ENCODE results near the gene PPIL1.

Gene PPIL1

DNA sequence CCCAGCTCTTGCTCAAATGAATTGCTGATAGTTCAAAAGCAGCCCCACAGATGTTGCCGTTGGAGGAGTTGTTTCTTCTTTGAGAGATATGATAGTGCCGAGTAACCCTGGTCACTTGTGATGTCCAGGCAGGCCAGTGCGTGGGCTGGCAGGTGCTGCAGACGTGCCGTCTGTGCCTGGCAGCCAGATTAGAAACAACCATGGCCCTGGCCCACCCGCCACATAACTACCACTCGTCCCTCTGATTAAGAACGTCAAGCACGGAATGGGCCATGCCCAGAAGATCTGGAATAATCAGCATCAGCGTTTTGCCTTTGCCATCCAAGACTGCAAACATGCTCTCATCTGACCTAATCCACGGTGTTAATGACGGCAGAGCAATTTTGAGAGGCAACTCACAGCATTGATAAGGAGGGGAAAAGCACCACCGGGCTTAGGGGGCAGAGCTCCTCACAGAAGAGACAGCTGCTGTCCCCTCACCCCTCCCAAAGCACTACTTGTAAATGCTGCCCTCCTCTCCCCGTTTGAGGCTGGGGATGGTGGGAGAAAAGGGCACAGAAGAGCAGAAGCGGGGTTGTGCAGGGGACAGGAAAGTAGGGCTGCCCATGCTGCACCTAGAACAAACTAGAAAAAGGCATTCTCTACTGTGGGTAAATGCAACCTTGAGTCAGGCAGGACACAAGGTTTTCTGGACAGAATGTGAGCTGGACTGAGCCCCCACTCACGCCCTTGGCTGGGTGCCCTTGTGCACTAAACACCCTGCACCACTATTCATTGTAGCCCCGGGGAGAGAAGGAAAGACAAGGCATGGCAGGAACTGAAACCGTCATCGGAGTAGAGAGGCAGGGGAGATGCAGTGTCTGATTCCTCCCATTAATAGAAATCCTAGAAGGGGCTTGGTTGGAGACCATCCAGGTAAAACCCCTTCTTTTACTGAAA, 30.1 kb downstream of the PPIL1 start:
- no peak for TF ChIP-seq CTCF (IDR thresholded peaks at IDR 0.05; ENCODE audit: unreplicated experiment in 3 of 3)
- Mint-ChIP-seq H3K9me3 (no peaks in the 10 kb centered on the region), H3K36me3 (ENCODE audit: low read depth) (no peaks in the 10 kb centered on the region), H3K4me1 (peaks cover 46% of the 10 kb centered on the region), H3K27ac (no peak overlapping the region), H3K4me3 (no peak overlapping the region), H3K27me3 (ENCODE audit: low read depth) (peaks cover 34% of the 10 kb centered on the region)

- Mint-ChIP-seq H3K36me3 (ENCODE audit: low read depth) (no peaks in the 10 kb centered on the region), H3K4me1 (peaks cover 33% of the 10 kb centered on the region)
These were observed 31.4 kb downstream of the PPIL1 start for GRCh38 chr6:36843170-36843569.

DNA sequence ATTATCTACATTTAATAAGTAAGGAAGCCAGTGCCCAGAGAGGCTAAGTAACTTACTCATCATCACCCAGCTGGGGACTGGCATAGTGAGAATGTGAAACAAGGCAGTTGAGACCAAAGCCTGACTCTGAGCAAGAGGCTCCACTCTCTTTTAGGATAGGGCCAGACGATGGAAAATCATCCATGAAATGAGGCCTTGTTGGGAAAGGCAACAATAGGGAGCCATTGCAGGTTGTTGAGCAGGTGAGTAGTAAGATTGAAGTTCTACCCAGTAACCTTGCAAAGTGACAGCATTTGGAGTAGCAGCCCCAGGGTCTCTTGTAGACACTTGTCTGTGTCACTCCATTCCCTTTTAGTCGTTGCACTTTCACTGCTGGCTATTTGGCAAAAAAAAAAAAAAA, 32.8 kb downstream of the PPIL1 start:
- Mint-ChIP-seq H3K9me3 (no peaks in the 10 kb centered on the region), H3K27me3 (ENCODE audit: low read depth) (peaks cover 48% of the 10 kb centered on the region), H3K36me3 (ENCODE audit: low read depth) (no peaks in the 10 kb centered on the region), H3K4me1 (peaks cover 26% of the 10 kb centered on the region), H3K27ac (no peak overlapping the region), H3K4me3 (no peak overlapping the region)
- no peak for TF ChIP-seq CTCF (IDR thresholded peaks at IDR 0.05; ENCODE audit: unreplicated experiment in 3 of 3)

More at GRCh38 chr6:36843170-36843569, 31.4 kb downstream of the PPIL1 start:
- no peak for TF ChIP-seq CTCF (IDR thresholded peaks at IDR 0.05; ENCODE audit: unreplicated experiment in 3 of 3)
- H3K4me3 Mint-ChIP-seq: peak overlapping the region in 1 of 3 experiments; percentile 16
- peaks cover 41% of the 10 kb centered on the region for H3K27me3 Mint-ChIP-seq (ENCODE audit: low read depth)
- no peaks in the 10 kb centered on the region for H3K9me3 Mint-ChIP-seq
- H3K27ac Mint-ChIP-seq: no peak overlapping the region

- no peaks in the 10 kb centered on the region for H3K36me3 Mint-ChIP-seq (ENCODE audit: low read depth)
- H3K4me1 Mint-ChIP-seq: peaks cover 30% of the 10 kb centered on the region
- peak overlapping the region; percentile 67 to 83 (median 82) for H3K27ac Mint-ChIP-seq
- H3K4me3 Mint-ChIP-seq: peak overlapping the region; percentile 74 to 86 (median 84)
- H3K9me3 Mint-ChIP-seq: no peaks in the 10 kb centered on the region
- peaks cover 51% of the 10 kb centered on the region for H3K27me3 Mint-ChIP-seq (ENCODE audit: low read depth)
- no peak for TF ChIP-seq CTCF (IDR thresholded peaks at IDR 0.05; ENCODE audit: unreplicated experiment in 3 of 3)
These were observed 33.9 kb downstream of the PPIL1 start for GRCh38 chr6:36840432-36841403.

DNA sequence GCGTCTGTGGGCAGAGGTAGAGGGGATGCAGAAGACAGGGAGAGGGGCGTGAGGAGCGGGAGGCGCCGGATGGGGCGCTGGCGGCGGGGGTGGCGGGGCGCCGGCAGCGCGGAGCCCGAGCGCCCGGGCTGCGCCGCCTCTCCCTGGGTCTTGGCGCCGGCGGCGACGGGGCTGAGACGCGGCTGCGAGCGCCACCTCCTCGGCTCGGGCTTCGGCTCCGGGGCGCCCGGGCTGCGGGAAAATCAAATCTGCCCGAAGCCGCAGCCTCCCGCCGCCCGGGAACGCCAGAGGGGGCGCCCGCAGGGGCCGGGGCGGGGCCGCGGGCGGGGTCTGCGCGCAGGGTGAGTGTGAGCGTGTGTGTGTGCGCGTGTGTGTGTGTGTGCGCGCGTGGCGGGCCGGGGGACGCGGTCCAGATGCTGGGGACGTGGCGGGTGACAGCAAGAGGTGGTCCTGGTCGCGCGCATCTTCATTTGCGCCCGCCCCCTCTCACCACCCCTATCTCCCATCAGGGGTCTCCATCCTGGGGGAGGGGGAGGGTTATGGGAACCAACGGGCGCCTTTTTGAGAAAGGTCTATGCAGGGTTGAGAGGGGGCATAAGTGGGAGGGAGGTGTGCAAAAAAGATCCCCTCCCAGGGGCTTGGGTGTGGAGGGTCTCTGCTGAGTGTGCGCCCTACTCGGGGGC, 34.7 kb downstream of the PPIL1 start:
- H3K9me3 Mint-ChIP-seq: no peaks in the 10 kb centered on the region
- H3K27me3 Mint-ChIP-seq (ENCODE audit: low read depth): peaks cover 45% of the 10 kb centered on the region
- peak; percentile 22 to 37 (median 33) for TF ChIP-seq CTCF (IDR thresholded peaks at IDR 0.05; ENCODE audit: unreplicated experiment in 3 of 3)
- H3K4me3 Mint-ChIP-seq: peak overlapping the region; percentile 74 to 84 (median 84)
- no peak overlapping the region for H3K27ac Mint-ChIP-seq
- peaks cover 32% of the 10 kb centered on the region for H3K4me1 Mint-ChIP-seq
- H3K36me3 Mint-ChIP-seq (ENCODE audit: low read depth): no peaks in the 10 kb centered on the region

Measured in nephron (organoid).